GM21786 (cell line): ENCODE data around the gene PARS2.

Experiments
- ATAC-seq: cut with Tn5 transposase; IDR thresholded peaks from one replicate; pipeline ENCODE4 v1.9.1; 2021; ENCODE audit not compliant: unreplicated experiment

The PARS2 gene

GRCh38 chr1:54764133-54764921, at the start of gene PARS2:
TSS of gene PARS2 (minus strand) at chr1:54764523. CDS start at chr1:54759161, 5,362 bp downstream.
- ATAC-seq = peak; percentile 97

GRCh38 chr1:54814126-54814498, 49.8 kb upstream of the PARS2 start:
- ATAC-seq = no peak

- ATAC-seq = no peak
Observed at GRCh38 chr1:54813485-54814125, 49.3 kb upstream of the PARS2 start.

- no peak for ATAC-seq
Observed at GRCh38 chr1:54812801-54813484, 48.6 kb upstream of the PARS2 start.

- ATAC-seq = no peak
Observed at GRCh38 chr1:54811739-54812655, 47.7 kb upstream of the PARS2 start.

- no peak for ATAC-seq
Observed at GRCh38 chr1:54811066-54811465, 46.7 kb upstream of the PARS2 start.

- peak; percentile 61 for ATAC-seq
Observed at GRCh38 chr1:54810153-54810942, 46.0 kb upstream of the PARS2 start.

- ATAC-seq = no peak
Observed at GRCh38 chr1:54809496-54810074, 45.3 kb upstream of the PARS2 start.

GRCh38 chr1:54808443-54809207, 44.3 kb upstream of the PARS2 start:
- no peak for ATAC-seq

GRCh38 chr1:54807756-54808155, 43.4 kb upstream of the PARS2 start:
- ATAC-seq = no peak

- no peak for ATAC-seq
Observed at GRCh38 chr1:54806931-54807611, 42.7 kb upstream of the PARS2 start.

GRCh38 chr1:54805981-54806381, 41.7 kb upstream of the PARS2 start:
- no peak for ATAC-seq

GRCh38 chr1:54805466-54805865, 41.1 kb upstream of the PARS2 start:
- ATAC-seq = no peak

- no peak for ATAC-seq
Observed at GRCh38 chr1:54804471-54805132, 40.3 kb upstream of the PARS2 start.

- ATAC-seq = no peak
Observed at GRCh38 chr1:54803761-54804470, 39.6 kb upstream of the PARS2 start.

GRCh38 chr1:54800899-54801759, 36.8 kb upstream of the PARS2 start, which contains the start of gene TTC22:
TSS of gene TTC22 (minus strand) at chr1:54801323. CDS start at chr1:54801163, 160 bp downstream.
- ATAC-seq = peak; percentile 73
